Caco-2 (cell line): ENCODE results near the gene NME1. TPM values are rescaled to one million over a fixed set of nuclear protein-coding genes. Genes with fewer than 3 reads are reported as not detected.

Experiments used
- BruUV-seq: library from RNA; stranded (reverse); fragments of 400-500 nt; replicated peaks from 2 replicates; lab custom pipeline; 2021; lab: Mats Ljungman, UMichigan
- CTCF ChIA-PET: fragments of 300-600 bp; sonication (Branson Sonifier 250); formaldehyde crosslinking; loops from one replicate; lab custom pipeline; 2022; ENCODE audit warnings: antibody characterized with exemption; lab: Charles Lee
- POLR2A ChIA-PET: fragments of 300-600 bp; sonication (Branson Sonifier 250); formaldehyde crosslinking; loops from one replicate; lab custom pipeline; 2022; ENCODE audit warnings: antibody characterized with exemption; lab: Charles Lee
- DNase-seq, 2 experiments: peaks; one replicate each; pipeline versions ENCODE4 v3.0.0 to v3.0.0-alpha.2; 2020 to 2022
- H3K27me3 ChIP-seq: replicated peaks from 2 replicates; pipeline ENCODE4 v1.6.0; 2011; ENCODE audit warnings: low read length; ENCODE audit not compliant: control insufficient read depth, insufficient read depth
- H3K36me3 ChIP-seq: 2 replicates; pipeline ENCODE4 v1.5.1; 2011; ENCODE audit warnings: low read length; ENCODE audit not compliant: control insufficient read depth, insufficient read depth
- H3K4me1 ChIP-seq: fragments of 250-450 bp; sonication (Bioruptor Pico); 2 replicates; pipeline ENCODE4 v1.5.1; 2020; ENCODE audit warnings: mild to moderate bottlenecking
- H3K4me3 ChIP-seq: 2 replicates; pipeline ENCODE4 v1.5.1; 2011; ENCODE audit warnings: low read depth, mild to moderate bottlenecking, control low read depth, low read length
- H3K9me3 ChIP-seq: fragments of 250-450 bp; sonication (Bioruptor Pico); 2 replicates; pipeline ENCODE4 v1.5.1; 2020; ENCODE audit warnings: mild to moderate bottlenecking, moderate library complexity
- H3K27ac Mint-ChIP-seq: one replicate; pipeline ENCODE4 v1.8.0; 2022; ENCODE audit warnings: mixed read lengths; ENCODE audit not compliant: unreplicated experiment
- H3K27me3 Mint-ChIP-seq: one replicate; pipeline ENCODE4 v1.8.0; 2022; ENCODE audit warnings: mixed read lengths; ENCODE audit not compliant: insufficient read depth, unreplicated experiment
- H3K36me3 Mint-ChIP-seq: one replicate; pipeline ENCODE4 v1.8.0; 2022; ENCODE audit warnings: mild to moderate bottlenecking, mixed read lengths; ENCODE audit not compliant: insufficient read depth, unreplicated experiment
- H3K4me1 Mint-ChIP-seq: one replicate; pipeline ENCODE4 v1.8.0; 2022; ENCODE audit warnings: low read depth, mixed read lengths; ENCODE audit not compliant: unreplicated experiment
- H3K4me3 Mint-ChIP-seq: one replicate; pipeline ENCODE4 v1.8.0; 2022; ENCODE audit warnings: mild to moderate bottlenecking, moderate library complexity, mixed read lengths; ENCODE audit not compliant: unreplicated experiment
- H3K9me3 Mint-ChIP-seq: one replicate; pipeline ENCODE4 v1.8.0; 2022; ENCODE audit warnings: mixed read lengths; ENCODE audit not compliant: unreplicated experiment
- intact Hi-C: fragments of 100-400 bp; cut with micrococcal nuclease; formaldehyde crosslinking; loops from one replicate; pipeline ENCODE4 v1.10.0; 2022; ENCODE audit not compliant: unreplicated experiment
- total RNA-seq: library from RNA; stranded (reverse); gene quantifications from 2 replicates; pipeline ENCODE4 v1.2.3, GENCODE V29; 2022
- TF ChIP-seq, protein P1 (sequence below), 2 experiments: fragments of 200-600 bp in 1 of 2; IDR thresholded peaks; 1 replicate in 1 of 2; 2 replicates in 1 of 2; pipeline versions ENCODE4 v1.5.1 to v1.8.0; 2011 to 2022; ENCODE audit warnings: antibody characterized with exemption in 1 of 2, control low read depth in 1 of 2, inconsistent platforms in 1 of 2, low read depth in 1 of 2, low read length in 1 of 2, mild to moderate bottlenecking in 1 of 2, moderate library complexity in 1 of 2; ENCODE audit not compliant: insufficient read depth in 1 of 2, severe bottlenecking in 1 of 2, unreplicated experiment in 1 of 2

The NME1 gene
- total RNA-seq, 1 experiment from 2014 or later, result 278 TPM

DNA sequence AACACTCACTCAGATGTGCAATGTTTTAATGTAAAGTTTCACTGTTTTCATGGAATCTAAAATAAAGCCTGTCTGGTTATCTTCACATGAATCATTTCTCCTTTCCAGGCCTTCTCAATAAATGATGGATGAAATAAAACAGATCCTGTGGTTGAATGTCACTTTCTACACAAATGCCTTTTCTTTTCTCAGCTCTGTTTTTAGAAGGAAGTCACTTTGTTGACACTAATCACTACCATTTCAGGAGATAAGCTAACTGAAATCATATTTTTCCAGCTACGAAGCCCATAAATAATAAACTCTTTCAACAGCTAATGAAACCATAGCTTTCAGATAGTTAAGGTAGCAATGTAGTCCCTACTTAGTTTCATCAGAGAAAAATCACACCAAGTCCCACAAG lies 30.8 kb downstream of the NME1 start:
- no peaks in the 10 kb centered on the region for H3K9me3 Mint-ChIP-seq
- no peaks in the 10 kb centered on the region for H3K27me3 Mint-ChIP-seq
- no peak for DNase-seq
- no peak overlapping the region for H3K27ac Mint-ChIP-seq
- intact Hi-C loops, result no loop called here
- Histone ChIP-seq H3K27me3 (no peaks in the 10 kb centered on the region), H3K4me1 (no peaks in the 10 kb centered on the region), H3K36me3 (no peaks in the 10 kb centered on the region; the same call in 1 of the 2 replicates), H3K4me3 (no peak overlapping the region), H3K9me3 (no peaks in the 10 kb centered on the region)
- H3K4me3 Mint-ChIP-seq, result no peak overlapping the region
- BruUV-seq, result no TSS peak
- H3K4me1 Mint-ChIP-seq, result no peaks in the 10 kb centered on the region
- POLR2A ChIA-PET, result no interaction called here
- peaks cover 68% of the 10 kb centered on the region for H3K36me3 Mint-ChIP-seq
- TF ChIP-seq, protein P1, sequence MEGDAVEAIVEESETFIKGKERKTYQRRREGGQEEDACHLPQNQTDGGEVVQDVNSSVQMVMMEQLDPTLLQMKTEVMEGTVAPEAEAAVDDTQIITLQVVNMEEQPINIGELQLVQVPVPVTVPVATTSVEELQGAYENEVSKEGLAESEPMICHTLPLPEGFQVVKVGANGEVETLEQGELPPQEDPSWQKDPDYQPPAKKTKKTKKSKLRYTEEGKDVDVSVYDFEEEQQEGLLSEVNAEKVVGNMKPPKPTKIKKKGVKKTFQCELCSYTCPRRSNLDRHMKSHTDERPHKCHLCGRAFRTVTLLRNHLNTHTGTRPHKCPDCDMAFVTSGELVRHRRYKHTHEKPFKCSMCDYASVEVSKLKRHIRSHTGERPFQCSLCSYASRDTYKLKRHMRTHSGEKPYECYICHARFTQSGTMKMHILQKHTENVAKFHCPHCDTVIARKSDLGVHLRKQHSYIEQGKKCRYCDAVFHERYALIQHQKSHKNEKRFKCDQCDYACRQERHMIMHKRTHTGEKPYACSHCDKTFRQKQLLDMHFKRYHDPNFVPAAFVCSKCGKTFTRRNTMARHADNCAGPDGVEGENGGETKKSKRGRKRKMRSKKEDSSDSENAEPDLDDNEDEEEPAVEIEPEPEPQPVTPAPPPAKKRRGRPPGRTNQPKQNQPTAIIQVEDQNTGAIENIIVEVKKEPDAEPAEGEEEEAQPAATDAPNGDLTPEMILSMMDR (IDR thresholded peaks at IDR 0.05; ENCODE audit: insufficient read depth in 1 of 2, low read depth in 1 of 2, low read length in 1 of 2, severe bottlenecking in 1 of 2, unreplicated experiment in 1 of 2), result no peak
- CTCF ChIA-PET, result no interaction called here

DNA sequence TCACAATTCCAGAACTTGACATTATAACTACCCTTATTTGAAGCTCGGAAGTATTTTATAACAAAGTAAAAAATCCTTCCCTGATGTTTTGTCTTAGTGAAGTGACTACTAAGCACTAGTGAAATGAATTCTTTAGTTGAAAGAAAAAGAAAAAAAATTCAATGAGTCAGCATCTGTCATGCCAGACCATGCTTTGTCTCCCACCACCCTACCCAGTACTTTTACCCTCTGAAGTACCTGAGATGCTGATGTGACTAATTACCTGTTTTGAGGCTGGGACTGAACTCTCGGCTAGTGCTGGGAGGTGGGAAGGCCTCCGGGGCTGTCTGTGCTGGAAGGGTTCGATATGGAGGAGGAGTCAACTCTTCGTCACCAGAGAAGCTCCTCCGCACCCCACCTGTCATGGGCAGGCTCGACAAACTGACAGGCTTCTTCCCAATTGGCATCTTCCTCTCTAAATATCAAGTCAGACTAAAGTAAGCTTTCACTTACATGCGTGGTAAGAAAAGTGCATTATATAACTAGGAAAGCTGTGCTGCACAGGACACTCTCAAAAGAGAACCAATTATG lies 32.5 kb downstream of the NME1 start:
- H3K4me3 ChIP-seq, result no peak overlapping the region
- no peaks in the 10 kb centered on the region for H3K27me3 ChIP-seq
- Mint-ChIP-seq H3K4me3 (no peak overlapping the region), H3K27ac (no peak overlapping the region), H3K27me3 (no peaks in the 10 kb centered on the region), H3K9me3 (no peaks in the 10 kb centered on the region), H3K36me3 (peaks cover 74% of the 10 kb centered on the region), H3K4me1 (no peaks in the 10 kb centered on the region)
- intact Hi-C loops, result no loop called here
- TF ChIP-seq, protein P1 (IDR thresholded peaks at IDR 0.05; ENCODE audit: insufficient read depth in 1 of 2, low read depth in 1 of 2, low read length in 1 of 2, severe bottlenecking in 1 of 2, unreplicated experiment in 1 of 2), result no peak
- BruUV-seq, result no TSS peak
- DNase-seq, result no peak
- CTCF ChIA-PET, result no interaction called here
- no peaks in the 10 kb centered on the region for H3K4me1 ChIP-seq
- POLR2A ChIA-PET, result no interaction called here
- H3K9me3 ChIP-seq, result no peaks in the 10 kb centered on the region
- no peaks in the 10 kb centered on the region; the same call in 1 of the 2 replicates for H3K36me3 ChIP-seq

DNA sequence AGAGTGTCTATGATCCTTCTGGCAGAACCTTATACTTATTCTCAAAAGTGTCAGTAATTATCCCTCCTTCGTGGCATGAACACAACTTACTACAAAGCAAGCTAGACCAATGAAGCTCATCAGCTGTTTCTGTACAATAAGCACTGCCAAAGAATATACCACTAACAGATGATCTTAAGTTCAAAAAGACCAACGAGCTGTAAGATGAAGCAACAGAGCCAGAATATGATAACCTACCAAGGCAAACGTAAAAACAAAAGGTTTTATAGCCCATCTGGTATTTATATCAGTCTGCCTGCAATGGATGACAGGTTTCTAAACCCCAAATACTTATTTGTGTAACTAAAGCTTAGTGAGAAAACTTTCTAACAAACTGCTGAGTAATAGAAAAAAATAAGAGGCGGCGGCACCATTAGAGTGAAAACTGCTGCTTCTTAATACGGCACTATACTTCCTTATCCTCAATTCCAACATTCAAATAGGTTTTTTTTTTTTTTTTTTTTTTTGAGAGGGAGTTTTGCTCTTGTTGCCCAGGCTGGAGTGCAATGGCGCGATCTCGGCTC lies 35.0 kb downstream of the NME1 start:
- BruUV-seq, result no TSS peak
- H3K4me1 Mint-ChIP-seq, result no peaks in the 10 kb centered on the region
- POLR2A ChIA-PET, result no interaction called here
- H3K4me3 ChIP-seq, result no peak overlapping the region
- CTCF ChIA-PET, result no interaction called here
- H3K27me3 ChIP-seq, result no peaks in the 10 kb centered on the region
- DNase-seq, result no peak
- TF ChIP-seq, protein P1 (IDR thresholded peaks at IDR 0.05; ENCODE audit: insufficient read depth in 1 of 2, low read depth in 1 of 2, low read length in 1 of 2, severe bottlenecking in 1 of 2, unreplicated experiment in 1 of 2), result no peak
- no peaks in the 10 kb centered on the region for H3K9me3 ChIP-seq
- no peak overlapping the region for H3K4me3 Mint-ChIP-seq
- peak overlapping the region; percentile 42 for H3K27ac Mint-ChIP-seq
- H3K36me3 ChIP-seq, result no peaks in the 10 kb centered on the region; the same call in 1 of the 2 replicates
- H3K36me3 Mint-ChIP-seq, result peaks cover 77% of the 10 kb centered on the region
- no peaks in the 10 kb centered on the region for H3K9me3 Mint-ChIP-seq
- H3K4me1 ChIP-seq, result no peaks in the 10 kb centered on the region
- intact Hi-C loops, result no loop called here
- H3K27me3 Mint-ChIP-seq, result no peaks in the 10 kb centered on the region
